ENCODE measurements around the gene SPIN1. TPM values are rescaled to one million over a fixed set of nuclear protein-coding genes. Genes with fewer than 3 reads are reported as not detected.

Gene SPIN1
- total and polyA plus RNA-seq, 2 experiments from 2014 or later = 49.0 to 158 TPM

DNA sequence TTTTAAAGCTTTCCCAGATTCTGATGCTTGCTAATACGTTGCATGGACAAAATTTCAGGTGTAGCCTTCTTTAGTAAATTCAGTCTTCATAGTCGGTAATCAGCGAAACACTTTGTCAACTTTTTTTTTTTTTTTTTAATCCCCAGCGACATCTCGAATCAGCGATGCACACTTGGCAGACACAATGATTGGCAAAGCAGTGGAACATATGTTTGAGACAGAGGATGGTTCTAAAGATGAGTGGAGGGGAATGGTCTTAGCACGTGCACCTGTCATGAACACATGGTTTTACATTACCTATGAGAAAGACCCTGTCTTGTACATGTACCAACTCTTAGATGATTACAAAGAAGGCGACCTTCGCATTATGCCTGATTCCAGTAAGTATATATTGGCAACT lies 80.0 kb downstream of the SPIN1 start (continued):
- TF ChIP-seq ZNF462 (CRISPR knock-in tag; IDR thresholded peaks at IDR 0.05) = no peak
- TF ChIP-seq ETS1 (IDR thresholded peaks at IDR 0.05) = no peak
- no peak for TF ChIP-seq ZNF331 (CRISPR knock-in tag; IDR thresholded peaks at IDR 0.05; ENCODE audit: low read depth)
- no peak for TF ChIP-seq REST (IDR thresholded peaks at IDR 0.05; ENCODE audit: unreplicated experiment)
